ENCODE data around the gene ANKRD12. TPM values are rescaled to one million over a fixed set of nuclear protein-coding genes. Genes with fewer than 3 reads are reported as not detected.
"Not testable (repeated sequence)": the region's sequence is repeated elsewhere in the genome, so short reads cannot be mapped to it uniquely, and the experiment has no call there.

Gene ANKRD12
- 45.7 and 53.3 TPM in 2 replicates for total RNA-seq
- long read RNA-seq, partial matches to known transcripts: 29 of 101 reads
- long read RNA-seq, other reads (novel, unspliced or antisense): 72 of 101 reads

- Mint-ChIP-seq H3K4me3 (ENCODE audit: low read depth) (peak within 1 kb of the TSS; percentile 97), H3K36me3 (ENCODE audit: insufficient read depth) (peaks cover 8% of the 10 kb centered on the region), H3K27me3 (no peaks in the 10 kb centered on the region), H3K9me3 (ENCODE audit: low read depth) (no peaks in the 10 kb centered on the region), H3K4me1 (ENCODE audit: low read depth) (peaks cover 32% of the 10 kb centered on the region), H3K27ac (peak within 1 kb of the TSS; percentile 100)
- TF ChIP-seq CTCF (IDR thresholded peaks at IDR 0.05; ENCODE audit: unreplicated experiment): no peak
- peak; percentile 93 for DNase-seq (ENCODE audit: low spot score, unreplicated experiment)
Measured at GRCh38 chr18:9136315-9137155, at the start of gene ANKRD12. Gene ANKRD12, plus strand, starts transcription at chr18:9136781. Its CDS starts 45,652 bp downstream, at chr18:9182433.

GRCh38 chr18:9087144-9087543 lies 49.4 kb upstream of the ANKRD12 start:
- no peaks in the 10 kb centered on the region for H3K9me3 Mint-ChIP-seq (ENCODE audit: low read depth)
- DNase-seq (ENCODE audit: low spot score, unreplicated experiment): no peak

GRCh38 chr18:9088252-9088651 lies 48.3 kb upstream of the ANKRD12 start:
- Mint-ChIP-seq H3K4me1 (ENCODE audit: low read depth) (no peaks in the 10 kb centered on the region), H3K4me3 (ENCODE audit: low read depth) (no peak overlapping the region), H3K36me3 (ENCODE audit: insufficient read depth) (no peaks in the 10 kb centered on the region), H3K27ac (no peak overlapping the region), H3K9me3 (ENCODE audit: low read depth) (no peaks in the 10 kb centered on the region), H3K27me3 (no peaks in the 10 kb centered on the region)
- no peak for TF ChIP-seq CTCF (IDR thresholded peaks at IDR 0.05; ENCODE audit: unreplicated experiment)
- no peak for DNase-seq (ENCODE audit: low spot score, unreplicated experiment)

More at GRCh38 chr18:9087144-9087543, 49.4 kb upstream of the ANKRD12 start:
- H3K4me3 Mint-ChIP-seq (ENCODE audit: low read depth): no peak overlapping the region
- H3K27ac Mint-ChIP-seq: no peak overlapping the region
- TF ChIP-seq CTCF (IDR thresholded peaks at IDR 0.05; ENCODE audit: unreplicated experiment): no peak
- no peaks in the 10 kb centered on the region for H3K36me3 Mint-ChIP-seq (ENCODE audit: insufficient read depth)
- H3K27me3 Mint-ChIP-seq: no peaks in the 10 kb centered on the region
- H3K4me1 Mint-ChIP-seq (ENCODE audit: low read depth): no peaks in the 10 kb centered on the region

- not testable (repeated sequence) for H3K4me1 Mint-ChIP-seq (ENCODE audit: low read depth); DNase-seq (ENCODE audit: low spot score, unreplicated experiment); H3K27me3 Mint-ChIP-seq; H3K4me3 Mint-ChIP-seq (ENCODE audit: low read depth); H3K36me3 Mint-ChIP-seq (ENCODE audit: insufficient read depth); H3K27ac Mint-ChIP-seq; H3K9me3 Mint-ChIP-seq (ENCODE audit: low read depth)
Measured at GRCh38 chr18:9088727-9089126, 47.9 kb upstream of the ANKRD12 start.

GRCh38 chr18:9090578-9090977 lies 46.0 kb upstream of the ANKRD12 start:
- Mint-ChIP-seq H3K27ac (no peak overlapping the region), H3K4me3 (ENCODE audit: low read depth) (no peak overlapping the region), H3K27me3 (no peaks in the 10 kb centered on the region), H3K36me3 (ENCODE audit: insufficient read depth) (no peaks in the 10 kb centered on the region), H3K4me1 (ENCODE audit: low read depth) (peaks cover 13% of the 10 kb centered on the region), H3K9me3 (ENCODE audit: low read depth) (no peaks in the 10 kb centered on the region)
- TF ChIP-seq CTCF (IDR thresholded peaks at IDR 0.05; ENCODE audit: unreplicated experiment): no peak
- no peak for DNase-seq (ENCODE audit: low spot score, unreplicated experiment)

GRCh38 chr18:9091066-9091476 lies 45.5 kb upstream of the ANKRD12 start:
- no peak for TF ChIP-seq CTCF (IDR thresholded peaks at IDR 0.05; ENCODE audit: unreplicated experiment)
- Mint-ChIP-seq H3K9me3 (ENCODE audit: low read depth) (no peaks in the 10 kb centered on the region), H3K4me3 (ENCODE audit: low read depth) (no peak overlapping the region), H3K36me3 (ENCODE audit: insufficient read depth) (no peaks in the 10 kb centered on the region), H3K4me1 (ENCODE audit: low read depth) (peaks cover 16% of the 10 kb centered on the region), H3K27ac (no peak overlapping the region), H3K27me3 (no peaks in the 10 kb centered on the region)
- DNase-seq (ENCODE audit: low spot score, unreplicated experiment): no peak

Data from progenitor cell of endocrine pancreas (in vitro differentiated cells).